Mesenchymal stem cell (in vitro differentiated cells and primary cell): ENCODE data around the gene EFCAB6.

Source experiments
- DNase-seq: peaks from one replicate; pipeline ENCODE4 v3.0.0-alpha.2; 2013
- H2AFZ ChIP-seq: one replicate; pipeline ENCODE4 v1.6.1; 2013; ENCODE audit warnings: low read depth, mild to moderate bottlenecking, control low read depth, inconsistent platforms, low read length, moderate library complexity
- H2AK5ac ChIP-seq: 2 replicates; pipeline ENCODE4 v1.6.1; 2013; ENCODE audit warnings: low read length, moderate library complexity, mild to moderate bottlenecking, inconsistent platforms; ENCODE audit not compliant: severe bottlenecking
- H2BK120ac ChIP-seq: one replicate; pipeline ENCODE4 v1.6.1; 2013; ENCODE audit warnings: low read depth, mild to moderate bottlenecking, inconsistent platforms, low read length, moderate library complexity
- H2BK12ac ChIP-seq, 2 experiments: one replicate each; pipeline ENCODE4 v1.6.1; 2013; ENCODE audit warnings: inconsistent platforms in 2 of 2, low read length in 2 of 2, mild to moderate bottlenecking in 2 of 2, moderate library complexity in 2 of 2, control low read depth in 1 of 2
- H2BK15ac ChIP-seq: one replicate; pipeline ENCODE4 v1.6.1; 2013; ENCODE audit warnings: mild to moderate bottlenecking, low read depth, inconsistent platforms; ENCODE audit not compliant: poor library complexity, severe bottlenecking
- H2BK5ac ChIP-seq: 2 replicates; pipeline ENCODE4 v1.6.1; 2013; ENCODE audit warnings: low read depth, mild to moderate bottlenecking, low read length, control low read depth, inconsistent platforms; ENCODE audit not compliant: poor library complexity, severe bottlenecking
- H3K14ac ChIP-seq, 2 experiments: one replicate each; pipeline ENCODE4 v1.6.1; 2013; ENCODE audit warnings: inconsistent platforms in 2 of 2, low read length in 2 of 2, control low read depth in 1 of 2, mild to moderate bottlenecking in 1 of 2, moderate library complexity in 1 of 2
- H3K18ac ChIP-seq, 2 experiments: one replicate each; pipeline ENCODE4 v1.6.1; 2013; ENCODE audit warnings: inconsistent platforms in 2 of 2, low read length in 2 of 2, control low read depth in 1 of 2, low read depth in 1 of 2, mild to moderate bottlenecking in 1 of 2
- H3K23ac ChIP-seq, 2 experiments: one replicate each; pipeline ENCODE4 v1.6.1; 2013; ENCODE audit warnings: inconsistent platforms in 2 of 2, low read length in 2 of 2, mild to moderate bottlenecking in 2 of 2, moderate library complexity in 2 of 2, control low read depth in 1 of 2
- H3K27ac ChIP-seq: 2 replicates; pipeline ENCODE4 v1.5.1; 2013; ENCODE audit warnings: mild to moderate bottlenecking, moderate library complexity, low read length, control low read depth, inconsistent platforms; ENCODE audit not compliant: poor library complexity, severe bottlenecking
- H3K27me3 ChIP-seq, 2 experiments: 2 replicates each; pipeline versions ENCODE4 v1.6.1 to v1.7.0; 2013; ENCODE audit warnings: low read length in 2 of 2, mild to moderate bottlenecking in 2 of 2, moderate library complexity in 2 of 2, control low read depth in 1 of 2, inconsistent platforms in 1 of 2; ENCODE audit not compliant: control insufficient read depth in 1 of 2, insufficient read depth in 1 of 2
- H3K36me3 ChIP-seq, 2 experiments: 2 replicates each; pipeline versions ENCODE4 v1.6.1 to v1.7.0; 2013; ENCODE audit warnings: low read length in 2 of 2, control low read depth in 1 of 2, inconsistent platforms in 1 of 2, low read depth in 1 of 2, mild to moderate bottlenecking in 1 of 2; ENCODE audit not compliant: insufficient read depth in 2 of 2, control insufficient read depth in 1 of 2
- H3K4ac ChIP-seq, 2 experiments: one replicate each; pipeline ENCODE4 v1.6.1; 2013; ENCODE audit warnings: inconsistent platforms in 2 of 2, low read length in 2 of 2, mild to moderate bottlenecking in 2 of 2, moderate library complexity in 2 of 2, control low read depth in 1 of 2, low read depth in 1 of 2
- H3K4me1 ChIP-seq: 2 replicates; pipeline ENCODE4 v1.6.1; 2013; ENCODE audit warnings: low read depth, low read length, control low read depth; ENCODE audit not compliant: control insufficient read depth, insufficient read depth
- H3K4me2 ChIP-seq: 2 replicates; pipeline ENCODE4 v1.6.1; 2013; ENCODE audit warnings: low read length, mild to moderate bottlenecking, inconsistent platforms; ENCODE audit not compliant: poor library complexity, severe bottlenecking
- H3K4me3 ChIP-seq, 2 experiments: 2 replicates each; pipeline versions ENCODE4 v1.5.1 to v1.7.0; 2013; ENCODE audit warnings: low read length in 2 of 2, mild to moderate bottlenecking in 2 of 2, control low read depth in 1 of 2, low read depth in 1 of 2; ENCODE audit not compliant: insufficient read depth in 1 of 2
- H3K79me1 ChIP-seq: replicated peaks from 2 replicates; pipeline ENCODE4 v1.6.1; 2013; ENCODE audit warnings: mild to moderate bottlenecking, control low read depth, low read length, inconsistent platforms; ENCODE audit not compliant: poor library complexity, severe bottlenecking
- H3K9ac ChIP-seq: 2 replicates; pipeline ENCODE4 v1.7.0; 2013; ENCODE audit warnings: mild to moderate bottlenecking, low read length, moderate library complexity
- H3K9me3 ChIP-seq: 2 replicates; pipeline ENCODE4 v1.7.0; 2013; ENCODE audit warnings: mild to moderate bottlenecking, low read length; ENCODE audit not compliant: control insufficient read depth
- H4K8ac ChIP-seq: one replicate; pipeline ENCODE4 v1.6.1; 2013; ENCODE audit warnings: inconsistent platforms, mild to moderate bottlenecking, low read length, moderate library complexity
- H4K91ac ChIP-seq: one replicate; pipeline ENCODE4 v1.6.1; 2013; ENCODE audit warnings: mild to moderate bottlenecking, low read length, inconsistent platforms
- WGBS: methylation state at CpG from one replicate; pipeline ENCODE4 v1.1.7; 2013; ENCODE audit warnings: mixed read lengths; 5-methylcytosine and 5-hydroxymethylcytosine counted together

EFCAB6 gene

DNA sequence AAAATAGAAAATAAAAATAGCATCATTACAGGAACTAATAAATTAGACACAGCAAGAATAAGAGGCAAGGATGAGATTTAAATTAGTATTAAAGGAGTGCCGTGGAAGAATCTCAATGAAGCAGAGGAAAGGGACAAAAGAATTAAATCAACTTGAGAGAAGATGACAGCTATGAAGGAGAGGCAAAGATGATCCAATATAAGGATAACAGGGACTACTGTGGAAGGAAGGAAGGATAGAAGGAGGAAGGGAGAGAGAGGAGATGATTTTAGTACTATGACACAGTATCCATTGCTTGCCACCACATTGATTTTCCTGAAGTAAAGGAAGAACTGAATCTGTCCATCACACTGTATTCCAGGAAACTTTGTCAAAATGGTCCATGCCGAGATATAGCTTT, 98.0 kb downstream of the EFCAB6 start:
- Histone ChIP-seq H2BK5ac (no peak overlapping the region), H3K4ac (no peak overlapping the region), H3K27me3 (no peaks in the 10 kb centered on the region), H2AFZ (no peak overlapping the region), H4K91ac (no peak overlapping the region), H3K79me1 (no peaks in the 10 kb centered on the region), H2AK5ac (no peak overlapping the region), H3K18ac (no peak overlapping the region), H2BK120ac (no peak overlapping the region), H2BK12ac (no peak overlapping the region), H4K8ac (no peak overlapping the region), H3K9ac (no peak overlapping the region), H3K4me1 (peaks cover 1% of the 10 kb centered on the region), H3K14ac (no peak overlapping the region), H3K4me3 (no peak overlapping the region), H3K9me3 (no peaks in the 10 kb centered on the region), H3K4me2 (no peak overlapping the region), H2BK15ac (no peak overlapping the region), H3K36me3 (no peaks in the 10 kb centered on the region), H3K27ac (no peak overlapping the region), H3K23ac (no peak overlapping the region)
- no peak for DNase-seq
- 79% methylated on average over 1 of the region's 2 CpGs for WGBS

GRCh38 chr22:43711681-43712080, 100.4 kb downstream of the EFCAB6 start:
- 58% methylated on average over 2 of the region's 4 CpGs for WGBS
- no peak overlapping the region for H4K8ac ChIP-seq
- no peaks in the 10 kb centered on the region for H3K9me3 ChIP-seq
- H3K23ac ChIP-seq, result no peak overlapping the region
- no peak overlapping the region for H3K4ac ChIP-seq
- no peak overlapping the region for H3K4me2 ChIP-seq
- no peak overlapping the region for H2BK5ac ChIP-seq
- no peak overlapping the region for H3K27ac ChIP-seq
- H3K4me3 ChIP-seq, result no peak overlapping the region
- H3K9ac ChIP-seq, result no peak overlapping the region
- no peak overlapping the region for H3K18ac ChIP-seq
- no peak overlapping the region for H2BK120ac ChIP-seq
- no peaks in the 10 kb centered on the region for H3K36me3 ChIP-seq
- H3K4me1 ChIP-seq, result no peaks in the 10 kb centered on the region
- H3K14ac ChIP-seq, result no peak overlapping the region
- no peaks in the 10 kb centered on the region for H3K79me1 ChIP-seq
- H4K91ac ChIP-seq, result no peak overlapping the region
- H2AK5ac ChIP-seq, result no peak overlapping the region
- H2BK12ac ChIP-seq, result no peak overlapping the region
- no peak overlapping the region for H2BK15ac ChIP-seq
- no peaks in the 10 kb centered on the region for H3K27me3 ChIP-seq
- no peak for DNase-seq
- H2AFZ ChIP-seq, result no peak overlapping the region

DNA sequence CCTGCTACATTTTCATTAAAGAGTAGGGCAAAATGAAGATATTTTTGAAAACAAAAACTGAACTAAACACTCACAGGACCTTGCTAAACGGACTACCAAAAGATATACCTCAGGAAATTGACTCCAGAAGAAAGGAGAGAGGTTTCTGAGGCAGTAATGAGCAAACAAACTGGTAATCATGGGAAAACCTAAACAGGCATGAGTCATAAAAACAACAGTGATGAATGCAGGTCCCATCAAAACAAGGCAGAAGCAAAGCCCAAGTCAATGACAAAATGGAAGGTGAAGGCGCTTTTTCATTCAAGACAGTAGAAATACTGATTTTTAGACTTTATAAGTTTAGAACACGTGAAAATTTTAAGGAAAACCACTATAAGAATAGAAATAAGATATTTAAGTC, 104.5 kb downstream of the EFCAB6 start:
- WGBS, result 86% methylated on average over 1 of the region's 3 CpGs
- Histone ChIP-seq H3K9me3 (peaks cover 23% of the 10 kb centered on the region), H2BK12ac (no peak overlapping the region)

GRCh38 chr22:43706571-43707328, 105.4 kb downstream of the EFCAB6 start:
- 56% methylated on average over 4 of the region's 4 CpGs for WGBS
- no peak overlapping the region for H3K9ac ChIP-seq
- no peak overlapping the region for H3K4ac ChIP-seq
- H3K4me1 ChIP-seq, result no peaks in the 10 kb centered on the region
- no peaks in the 10 kb centered on the region for H3K79me1 ChIP-seq
- no peak overlapping the region for H2BK5ac ChIP-seq
- no peak overlapping the region for H3K4me3 ChIP-seq
- H2BK12ac ChIP-seq, result no peak overlapping the region
- H3K4me2 ChIP-seq, result no peak overlapping the region
- peaks cover 23% of the 10 kb centered on the region for H3K9me3 ChIP-seq
- H3K18ac ChIP-seq, result no peak overlapping the region
- no peaks in the 10 kb centered on the region for H3K36me3 ChIP-seq
- no peak overlapping the region for H2AFZ ChIP-seq
- no peaks in the 10 kb centered on the region for H3K27me3 ChIP-seq
- no peak overlapping the region for H2AK5ac ChIP-seq
- DNase-seq, result no peak
- H3K23ac ChIP-seq, result no peak overlapping the region
- H3K27ac ChIP-seq, result no peak overlapping the region
- H2BK15ac ChIP-seq, result no peak overlapping the region
- no peak overlapping the region for H2BK120ac ChIP-seq
- no peak overlapping the region for H4K91ac ChIP-seq
- H3K14ac ChIP-seq, result no peak overlapping the region
- no peak overlapping the region for H4K8ac ChIP-seq

More for the DNA sequence above, 104.5 kb downstream of the EFCAB6 start:
- no peak overlapping the region for H2BK120ac ChIP-seq
- H4K91ac ChIP-seq, result no peak overlapping the region
- H3K9ac ChIP-seq, result no peak overlapping the region
- H3K27ac ChIP-seq, result no peak overlapping the region
- H3K4me1 ChIP-seq, result no peaks in the 10 kb centered on the region
- no peak for DNase-seq
- no peak overlapping the region for H2AK5ac ChIP-seq
- no peak overlapping the region for H2BK5ac ChIP-seq
- no peaks in the 10 kb centered on the region for H3K79me1 ChIP-seq
- no peaks in the 10 kb centered on the region for H3K27me3 ChIP-seq
- H2BK15ac ChIP-seq, result no peak overlapping the region
- H3K4me3 ChIP-seq, result no peak overlapping the region
- H3K36me3 ChIP-seq, result no peaks in the 10 kb centered on the region
- no peak overlapping the region for H3K4me2 ChIP-seq
- H3K18ac ChIP-seq, result no peak overlapping the region
- H3K4ac ChIP-seq, result no peak overlapping the region
- H2AFZ ChIP-seq, result no peak overlapping the region
- H3K23ac ChIP-seq, result no peak overlapping the region
- no peak overlapping the region for H4K8ac ChIP-seq
- no peak overlapping the region for H3K14ac ChIP-seq
